ENCODE measurements around the gene UBTD1.
"Not testable (repeated sequence)": the region's sequence is repeated elsewhere in the genome, so short reads cannot be mapped to it uniquely, and the experiment has no call there.

UBTD1 gene

DNA sequence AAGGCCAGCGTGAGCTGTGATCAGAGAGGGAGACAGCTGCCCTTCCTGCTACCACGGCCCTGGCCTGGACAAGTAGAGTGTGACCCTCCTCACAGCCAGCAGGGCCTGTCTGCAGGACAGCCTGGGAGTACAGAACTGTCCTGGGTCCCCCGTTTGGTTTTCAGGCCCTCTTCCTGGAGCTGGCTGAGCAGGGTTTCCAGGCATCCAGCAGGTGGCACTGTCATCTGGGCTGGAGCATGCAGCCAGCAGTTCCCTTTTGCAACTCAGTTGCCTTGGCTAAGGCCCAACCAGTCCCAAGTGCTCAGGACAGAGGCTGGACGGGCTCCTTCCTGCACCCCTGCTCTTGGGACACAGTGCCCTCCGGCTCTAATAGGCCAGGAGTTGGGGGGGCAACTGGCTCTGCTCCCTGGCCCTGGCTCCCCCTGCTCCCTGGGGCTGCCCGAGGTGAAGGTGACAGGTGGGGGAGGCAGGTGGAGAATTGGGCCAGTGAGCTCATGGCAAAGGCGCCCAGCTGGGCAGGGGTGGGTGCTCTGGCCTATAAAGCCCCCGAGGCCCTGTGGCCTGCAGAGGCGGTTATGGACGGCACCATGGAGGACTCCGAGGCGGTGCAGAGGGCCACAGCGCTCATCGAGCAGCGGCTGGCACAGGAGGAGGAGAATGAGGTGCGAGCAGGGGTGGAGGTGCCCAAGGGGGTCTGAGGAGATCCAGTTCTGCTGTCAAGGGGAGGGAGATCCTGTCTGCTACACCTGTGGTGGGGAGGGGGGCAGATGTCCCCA lies 73.7 kb downstream of the UBTD1 start, which contains the start of gene ANKRD2:
Gene ANKRD2, plus strand, starts transcription at position 566 of the 776 bp plus-strand sequence. Its CDS starts 10 bp downstream, at position 576.
- Histone ChIP-seq H3K27ac (ENCODE audit: low read length) (no peak within 1 kb of the TSS), H3K9me3 (ENCODE audit: insufficient read depth, low read depth, low read length) (no peaks in the 10 kb centered on the region), H3K4me1 (ENCODE audit: insufficient read depth, low read length) (peaks cover 5% of the 10 kb centered on the region; the same call in 1 of the 2 replicates), H3K27me3 (ENCODE audit: insufficient read depth, low read length) (no peaks in the 10 kb centered on the region), H3K36me3 (ENCODE audit: insufficient read depth, low read depth, low read length) (peaks cover 4% of the 10 kb centered on the region; the same call in 1 of the 2 replicates), H3K4me3 (ENCODE audit: low read length) (no peak within 1 kb of the TSS), H3K9ac (ENCODE audit: low read depth, low read length) (no peak within 1 kb of the TSS)

- Histone ChIP-seq H3K27ac (ENCODE audit: low read length) (no peak overlapping the region), H3K36me3 (ENCODE audit: insufficient read depth, low read depth, low read length) (peaks cover 4% of the 10 kb centered on the region; the same call in 1 of the 2 replicates), H3K27me3 (ENCODE audit: insufficient read depth, low read length) (no peaks in the 10 kb centered on the region), H3K4me1 (ENCODE audit: insufficient read depth, low read length) (peaks cover 5% of the 10 kb centered on the region; the same call in 1 of the 2 replicates), H3K9ac (ENCODE audit: low read depth, low read length) (no peak overlapping the region), H3K4me3 (ENCODE audit: low read length) (no peak overlapping the region), H3K9me3 (ENCODE audit: insufficient read depth, low read depth, low read length) (no peaks in the 10 kb centered on the region)
Observed at GRCh38 chr10:97573021-97573420, 74.3 kb downstream of the UBTD1 start.

DNA sequence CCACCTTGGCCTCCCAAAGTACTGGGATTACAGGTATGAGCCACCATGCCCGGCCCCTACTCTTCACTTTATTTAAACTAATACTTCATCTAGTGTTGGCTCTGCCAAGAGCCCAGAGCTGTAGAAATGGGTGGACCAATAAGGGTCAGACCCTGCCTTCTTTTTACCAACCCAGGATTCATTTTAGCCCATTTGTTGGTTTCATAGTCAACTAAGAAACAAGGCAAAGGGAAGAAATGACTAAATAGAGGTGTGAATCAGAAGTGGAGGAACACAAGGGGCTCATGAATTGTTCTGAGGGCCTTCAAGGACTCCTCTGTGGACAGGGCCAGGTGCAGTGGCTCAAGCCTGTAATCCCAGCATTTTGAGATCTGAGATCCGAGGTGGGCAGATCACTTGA lies 74.9 kb downstream of the UBTD1 start:
- Histone ChIP-seq H3K27ac (ENCODE audit: low read length) (no peak overlapping the region), H3K4me3 (ENCODE audit: low read length) (no peak overlapping the region), H3K36me3 (ENCODE audit: insufficient read depth, low read depth, low read length) (peaks cover 4% of the 10 kb centered on the region; the same call in 1 of the 2 replicates), H3K9me3 (ENCODE audit: insufficient read depth, low read depth, low read length) (no peaks in the 10 kb centered on the region), H3K4me1 (ENCODE audit: insufficient read depth, low read length) (peaks cover 5% of the 10 kb centered on the region; the same call in 1 of the 2 replicates), H3K9ac (ENCODE audit: low read depth, low read length) (no peak overlapping the region), H3K27me3 (ENCODE audit: insufficient read depth, low read length) (no peaks in the 10 kb centered on the region)

GRCh38 chr10:97574374-97575126 lies 75.8 kb downstream of the UBTD1 start:
- Histone ChIP-seq H3K27ac (ENCODE audit: low read length) (no peak overlapping the region), H3K4me1 (ENCODE audit: insufficient read depth, low read length) (peaks cover 5% of the 10 kb centered on the region; the same call in 1 of the 2 replicates), H3K9me3 (ENCODE audit: insufficient read depth, low read depth, low read length) (no peaks in the 10 kb centered on the region), H3K27me3 (ENCODE audit: insufficient read depth, low read length) (no peaks in the 10 kb centered on the region), H3K4me3 (ENCODE audit: low read length) (no peak overlapping the region), H3K9ac (ENCODE audit: low read depth, low read length) (no peak overlapping the region), H3K36me3 (ENCODE audit: insufficient read depth, low read depth, low read length) (peaks cover 4% of the 10 kb centered on the region; the same call in 1 of the 2 replicates)

DNA sequence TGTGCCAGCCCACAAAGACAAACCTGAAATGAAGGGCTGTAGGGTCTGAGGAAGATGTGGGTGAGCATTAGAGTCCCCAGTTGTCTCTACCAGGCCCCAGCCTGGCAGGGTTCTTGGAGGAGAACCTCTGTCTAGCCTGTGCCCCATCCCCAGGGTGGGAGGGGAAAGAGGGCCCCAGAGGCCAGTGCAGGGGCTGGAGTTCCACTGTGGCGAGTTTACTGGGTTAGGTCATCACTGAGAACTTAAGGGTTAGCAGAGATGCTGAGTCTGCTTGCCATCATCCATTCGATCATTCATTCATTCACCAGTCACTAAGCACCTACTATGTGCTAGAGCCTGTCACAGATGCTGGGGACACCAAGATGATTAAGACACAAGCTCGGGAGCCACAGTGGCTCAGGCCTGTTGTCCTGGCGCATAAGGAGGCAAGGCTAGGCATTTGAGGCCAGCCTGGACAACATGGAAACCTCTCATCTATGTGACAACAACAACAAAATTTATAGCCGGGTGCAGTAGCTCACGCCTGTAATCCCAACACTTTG lies 76.5 kb downstream of the UBTD1 start:
- Histone ChIP-seq H3K36me3 (ENCODE audit: insufficient read depth, low read depth, low read length) (0 out of 2 replicates have a peak, but pooled peaks cover 4% of the 10 kb centered on the region), H3K9ac (ENCODE audit: low read depth, low read length) (no peak overlapping the region), H3K27me3 (ENCODE audit: insufficient read depth, low read length) (no peaks in the 10 kb centered on the region), H3K27ac (ENCODE audit: low read length) (no peak overlapping the region), H3K4me1 (ENCODE audit: insufficient read depth, low read length) (peaks cover 5% of the 10 kb centered on the region; the same call in 1 of the 2 replicates), H3K4me3 (ENCODE audit: low read length) (no peak overlapping the region), H3K9me3 (ENCODE audit: insufficient read depth, low read depth, low read length) (no peaks in the 10 kb centered on the region)

- H3K9me3 ChIP-seq (ENCODE audit: insufficient read depth, low read depth, low read length); H3K4me3 ChIP-seq (ENCODE audit: low read length); H3K9ac ChIP-seq (ENCODE audit: low read depth, low read length); H3K27me3 ChIP-seq (ENCODE audit: insufficient read depth, low read length); H3K27ac ChIP-seq (ENCODE audit: low read length); H3K4me1 ChIP-seq (ENCODE audit: insufficient read depth, low read length); H3K36me3 ChIP-seq (ENCODE audit: insufficient read depth, low read depth, low read length): not testable (repeated sequence)
Observed at GRCh38 chr10:97576487-97576886, 77.8 kb downstream of the UBTD1 start.

- Histone ChIP-seq H3K4me1 (ENCODE audit: insufficient read depth, low read length) (peaks cover 5% of the 10 kb centered on the region; the same call in 1 of the 2 replicates), H3K4me3 (ENCODE audit: low read length) (no peak overlapping the region), H3K9me3 (ENCODE audit: insufficient read depth, low read depth, low read length) (no peaks in the 10 kb centered on the region), H3K27me3 (ENCODE audit: insufficient read depth, low read length) (no peaks in the 10 kb centered on the region), H3K27ac (ENCODE audit: low read length) (no peak overlapping the region), H3K9ac (ENCODE audit: low read depth, low read length) (no peak overlapping the region), H3K36me3 (ENCODE audit: insufficient read depth, low read depth, low read length) (no peaks in the 10 kb centered on the region)
Observed at GRCh38 chr10:97577701-97578100, 79.0 kb downstream of the UBTD1 start.

GRCh38 chr10:97578171-97578844 lies 79.6 kb downstream of the UBTD1 start:
- H3K36me3 ChIP-seq (ENCODE audit: insufficient read depth, low read depth, low read length) = no peaks in the 10 kb centered on the region
- H3K9me3 ChIP-seq (ENCODE audit: insufficient read depth, low read depth, low read length) = no peaks in the 10 kb centered on the region
- H3K27me3 ChIP-seq (ENCODE audit: insufficient read depth, low read length) = no peaks in the 10 kb centered on the region
- H3K4me3 ChIP-seq (ENCODE audit: low read length) = no peak overlapping the region
- no peak overlapping the region for H3K27ac ChIP-seq (ENCODE audit: low read length)
- no peak overlapping the region for H3K9ac ChIP-seq (ENCODE audit: low read depth, low read length)
- peaks cover 5% of the 10 kb centered on the region; the same call in 1 of the 2 replicates for H3K4me1 ChIP-seq (ENCODE audit: insufficient read depth, low read length)

GRCh38 chr10:97580421-97581367 lies 82.0 kb downstream of the UBTD1 start:
- H3K9me3 ChIP-seq (ENCODE audit: insufficient read depth, low read depth, low read length) = no peaks in the 10 kb centered on the region
- H3K27me3 ChIP-seq (ENCODE audit: insufficient read depth, low read length) = no peaks in the 10 kb centered on the region
- no peak overlapping the region for H3K27ac ChIP-seq (ENCODE audit: low read length)
- H3K9ac ChIP-seq (ENCODE audit: low read depth, low read length) = no peak overlapping the region
- H3K36me3 ChIP-seq (ENCODE audit: insufficient read depth, low read depth, low read length) = no peaks in the 10 kb centered on the region
- peaks cover 3% of the 10 kb centered on the region; the same call in 1 of the 2 replicates for H3K4me1 ChIP-seq (ENCODE audit: insufficient read depth, low read length)
- no peak overlapping the region for H3K4me3 ChIP-seq (ENCODE audit: low read length)

- H3K27ac ChIP-seq (ENCODE audit: low read length) = no peak overlapping the region
- no peak overlapping the region for H3K4me3 ChIP-seq (ENCODE audit: low read length)
- no peaks in the 10 kb centered on the region for H3K27me3 ChIP-seq (ENCODE audit: insufficient read depth, low read length)
- no peaks in the 10 kb centered on the region for H3K9me3 ChIP-seq (ENCODE audit: insufficient read depth, low read depth, low read length)
- no peaks in the 10 kb centered on the region for H3K36me3 ChIP-seq (ENCODE audit: insufficient read depth, low read depth, low read length)
- H3K9ac ChIP-seq (ENCODE audit: low read depth, low read length) = no peak overlapping the region
- peaks cover 3% of the 10 kb centered on the region; the same call in 1 of the 2 replicates for H3K4me1 ChIP-seq (ENCODE audit: insufficient read depth, low read length)
Observed at GRCh38 chr10:97582169-97582568, 83.4 kb downstream of the UBTD1 start.
